OCI-LY3 (cell line): ENCODE results near the gene PDGFA.

Source experiments
- EZH2phosphoT487 ChIP-seq: fragments of 200-600 bp; shearing (Covaris generic); IDR thresholded peaks from 2 replicates; pipeline ENCODE4 v1.6.1; 2018; ENCODE audit warnings: antibody characterized with exemption, mixed run types, low read depth
- TF ChIP-seq, protein P1 (sequence below): fragments of 200-600, 300-600 bp; sonication (generic); IDR thresholded peaks from 2 replicates; pipeline ENCODE4 v1.5.1; 2014; ENCODE audit warnings: antibody characterized with exemption, low read length, low read depth

DNA sequence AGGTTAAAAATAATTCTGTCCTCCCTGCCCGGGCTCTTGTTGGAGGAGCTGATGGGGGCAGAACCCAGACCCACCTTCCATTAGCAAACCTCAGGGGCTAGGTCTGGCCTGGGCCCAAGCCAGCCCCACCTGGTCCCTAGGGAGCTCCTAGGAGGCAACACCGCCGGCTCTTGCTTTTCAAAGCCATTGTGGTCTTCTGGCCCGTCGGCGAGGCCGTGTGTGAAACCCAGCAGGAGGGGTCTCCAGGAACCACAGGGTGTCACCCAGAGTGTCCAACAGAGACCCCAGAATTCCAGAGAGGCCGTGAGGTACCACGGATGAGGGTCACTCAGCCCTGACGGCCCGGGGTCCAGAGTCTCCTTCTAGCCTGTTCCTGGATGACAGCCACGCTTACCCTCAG lies 16.6 kb upstream of the PDGFA start:
- TF ChIP-seq, protein P1, sequence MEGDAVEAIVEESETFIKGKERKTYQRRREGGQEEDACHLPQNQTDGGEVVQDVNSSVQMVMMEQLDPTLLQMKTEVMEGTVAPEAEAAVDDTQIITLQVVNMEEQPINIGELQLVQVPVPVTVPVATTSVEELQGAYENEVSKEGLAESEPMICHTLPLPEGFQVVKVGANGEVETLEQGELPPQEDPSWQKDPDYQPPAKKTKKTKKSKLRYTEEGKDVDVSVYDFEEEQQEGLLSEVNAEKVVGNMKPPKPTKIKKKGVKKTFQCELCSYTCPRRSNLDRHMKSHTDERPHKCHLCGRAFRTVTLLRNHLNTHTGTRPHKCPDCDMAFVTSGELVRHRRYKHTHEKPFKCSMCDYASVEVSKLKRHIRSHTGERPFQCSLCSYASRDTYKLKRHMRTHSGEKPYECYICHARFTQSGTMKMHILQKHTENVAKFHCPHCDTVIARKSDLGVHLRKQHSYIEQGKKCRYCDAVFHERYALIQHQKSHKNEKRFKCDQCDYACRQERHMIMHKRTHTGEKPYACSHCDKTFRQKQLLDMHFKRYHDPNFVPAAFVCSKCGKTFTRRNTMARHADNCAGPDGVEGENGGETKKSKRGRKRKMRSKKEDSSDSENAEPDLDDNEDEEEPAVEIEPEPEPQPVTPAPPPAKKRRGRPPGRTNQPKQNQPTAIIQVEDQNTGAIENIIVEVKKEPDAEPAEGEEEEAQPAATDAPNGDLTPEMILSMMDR: no peak
- no peak for TF ChIP-seq EZH2phosphoT487
